Chondrocyte (in vitro differentiated cells): ENCODE results near the gene TECPR1. TPM values are rescaled to one million over a fixed set of nuclear protein-coding genes. Genes with fewer than 3 reads are reported as not detected.

Experiments used
- DNase-seq: peaks from one replicate; pipeline ENCODE4 v3.0.0; 2021; ENCODE audit warnings: mixed read lengths, low spot score
- H3K27ac Mint-ChIP-seq: one replicate; pipeline ENCODE4 v1.8.0; 2021; ENCODE audit warnings: mild to moderate bottlenecking, moderate library complexity, mixed read lengths; ENCODE audit not compliant: unreplicated experiment
- H3K27me3 Mint-ChIP-seq: 2 replicates; pipeline ENCODE4 v1.8.0; 2021; ENCODE audit warnings: low read depth, mixed read lengths
- H3K36me3 Mint-ChIP-seq: 2 replicates; pipeline ENCODE4 v1.8.0; 2021; ENCODE audit warnings: low read depth, mixed read lengths
- H3K4me1 Mint-ChIP-seq: 2 replicates; pipeline ENCODE4 v1.8.0; 2021; ENCODE audit warnings: low read depth, mild to moderate bottlenecking, mixed read lengths
- H3K4me3 Mint-ChIP-seq: one replicate; pipeline ENCODE4 v1.8.0; 2021; ENCODE audit warnings: mild to moderate bottlenecking, moderate library complexity, mixed read lengths; ENCODE audit not compliant: unreplicated experiment
- H3K9me3 Mint-ChIP-seq: 2 replicates; pipeline ENCODE4 v1.8.0; 2021; ENCODE audit warnings: low read depth, mixed read lengths
- total RNA-seq: library from RNA; stranded (reverse); gene quantifications from 3 replicates; pipeline ENCODE4 v1.2.1, GENCODE V29; 2021
- TF ChIP-seq, protein P1 (sequence below): fragments of 200-600 bp; sonication (generic); IDR thresholded peaks from 2 replicates; pipeline ENCODE4 v1.5.0; 2021; ENCODE audit warnings: antibody characterized with exemption, mild to moderate bottlenecking, moderate library complexity

The TECPR1 gene
- total RNA-seq, 1 donor from 2014 or later: 27.3 TPM

DNA sequence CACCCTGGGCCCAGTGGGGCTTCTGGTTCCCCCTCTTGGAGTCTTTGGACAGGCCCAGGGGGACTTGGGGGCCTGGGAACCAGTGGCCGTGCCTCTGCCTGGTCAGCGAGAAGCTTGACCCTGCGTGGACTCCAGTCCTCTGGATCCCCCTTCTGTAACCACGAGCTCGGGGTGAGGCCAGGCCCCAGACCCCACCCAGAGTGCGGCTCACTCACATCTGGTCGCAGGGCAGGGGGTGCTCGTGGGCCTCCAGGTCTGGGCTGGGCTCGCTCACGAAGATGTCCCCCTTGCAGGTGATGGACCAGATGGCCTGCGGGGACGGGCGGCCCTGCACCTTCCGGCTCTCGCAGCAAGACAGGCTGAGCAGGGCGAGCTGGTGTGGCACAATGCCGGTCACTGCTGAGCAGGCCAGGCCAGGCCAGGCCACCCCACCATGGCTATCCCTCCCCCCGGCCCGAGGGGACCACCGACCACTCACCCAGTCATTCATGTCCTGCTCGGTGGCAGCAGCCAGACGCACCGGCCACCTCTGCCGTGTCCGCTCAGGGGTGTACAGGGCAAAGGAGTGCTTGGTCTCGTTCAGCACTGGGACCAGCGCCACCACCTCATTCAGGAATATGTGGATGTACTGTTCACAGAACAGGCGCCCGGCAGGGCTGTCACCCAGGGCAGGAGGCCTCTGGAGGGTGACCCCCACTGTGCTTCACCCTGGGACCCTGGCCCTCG lies 21.1 kb downstream of the TECPR1 start:
- TF ChIP-seq, protein P1, sequence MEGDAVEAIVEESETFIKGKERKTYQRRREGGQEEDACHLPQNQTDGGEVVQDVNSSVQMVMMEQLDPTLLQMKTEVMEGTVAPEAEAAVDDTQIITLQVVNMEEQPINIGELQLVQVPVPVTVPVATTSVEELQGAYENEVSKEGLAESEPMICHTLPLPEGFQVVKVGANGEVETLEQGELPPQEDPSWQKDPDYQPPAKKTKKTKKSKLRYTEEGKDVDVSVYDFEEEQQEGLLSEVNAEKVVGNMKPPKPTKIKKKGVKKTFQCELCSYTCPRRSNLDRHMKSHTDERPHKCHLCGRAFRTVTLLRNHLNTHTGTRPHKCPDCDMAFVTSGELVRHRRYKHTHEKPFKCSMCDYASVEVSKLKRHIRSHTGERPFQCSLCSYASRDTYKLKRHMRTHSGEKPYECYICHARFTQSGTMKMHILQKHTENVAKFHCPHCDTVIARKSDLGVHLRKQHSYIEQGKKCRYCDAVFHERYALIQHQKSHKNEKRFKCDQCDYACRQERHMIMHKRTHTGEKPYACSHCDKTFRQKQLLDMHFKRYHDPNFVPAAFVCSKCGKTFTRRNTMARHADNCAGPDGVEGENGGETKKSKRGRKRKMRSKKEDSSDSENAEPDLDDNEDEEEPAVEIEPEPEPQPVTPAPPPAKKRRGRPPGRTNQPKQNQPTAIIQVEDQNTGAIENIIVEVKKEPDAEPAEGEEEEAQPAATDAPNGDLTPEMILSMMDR: no peak
- Mint-ChIP-seq H3K4me1 (peaks cover 4% of the 10 kb centered on the region), H3K27me3 (no peaks in the 10 kb centered on the region), H3K4me3 (no peak overlapping the region), H3K27ac (no peak overlapping the region), H3K9me3 (no peaks in the 10 kb centered on the region), H3K36me3 (peaks cover 8% of the 10 kb centered on the region)
- DNase-seq: no peak

GRCh38 chr7:98229991-98230745 lies 21.9 kb downstream of the TECPR1 start:
- TF ChIP-seq, protein P1: no peak
- Mint-ChIP-seq H3K9me3 (no peaks in the 10 kb centered on the region), H3K36me3 (peaks cover 9% of the 10 kb centered on the region), H3K27me3 (no peaks in the 10 kb centered on the region), H3K27ac (no peak overlapping the region), H3K4me3 (no peak overlapping the region), H3K4me1 (peaks cover 4% of the 10 kb centered on the region)
- no peak for DNase-seq

DNA sequence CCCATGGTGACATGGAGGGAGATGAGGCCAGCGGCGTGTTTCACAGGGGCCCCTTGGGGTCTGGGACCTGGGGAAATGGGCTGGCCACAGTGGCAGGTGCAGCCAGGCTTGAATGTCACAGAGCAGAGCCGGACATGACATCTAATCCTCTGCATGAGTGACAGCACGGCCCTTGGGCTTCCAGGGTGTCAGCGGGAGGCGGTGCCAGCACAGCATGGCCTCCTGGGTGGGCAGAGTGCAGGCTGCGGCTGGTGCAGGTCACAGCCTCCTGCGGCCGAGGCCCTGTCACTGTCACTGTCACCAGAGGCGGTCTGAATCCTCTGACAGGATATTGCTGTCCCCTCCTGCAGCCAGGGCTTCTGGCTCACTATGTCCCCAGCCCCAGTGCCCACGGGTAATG lies 22.6 kb downstream of the TECPR1 start:
- Mint-ChIP-seq H3K27me3 (no peaks in the 10 kb centered on the region), H3K4me1 (peaks cover 2% of the 10 kb centered on the region), H3K27ac (no peak overlapping the region), H3K4me3 (no peak overlapping the region), H3K9me3 (no peaks in the 10 kb centered on the region), H3K36me3 (peaks cover 7% of the 10 kb centered on the region)
- no peak for DNase-seq
- TF ChIP-seq, protein P1: no peak

DNA sequence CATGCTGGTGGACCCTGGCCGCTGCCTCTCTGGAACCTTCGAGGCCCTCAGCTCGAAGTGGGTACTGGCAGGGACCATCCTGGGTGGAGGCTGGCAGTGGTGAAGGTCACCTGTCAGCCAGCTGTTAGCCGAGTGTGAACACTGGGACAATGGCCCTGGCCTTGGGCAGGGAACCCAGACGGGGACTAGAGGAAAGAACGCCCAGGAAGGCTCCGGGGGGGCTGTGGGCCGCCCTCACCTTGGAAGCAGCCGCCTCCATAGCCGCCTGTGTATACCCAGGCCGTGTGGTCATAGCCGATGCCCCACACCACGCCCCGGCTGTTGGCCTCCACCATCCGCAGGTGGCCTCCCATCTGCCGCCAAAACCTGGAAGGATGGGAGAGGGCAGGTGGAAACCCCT lies 23.2 kb downstream of the TECPR1 start:
- no peak for DNase-seq

GRCh38 chr7:98227939-98228338 lies 24.1 kb downstream of the TECPR1 start:
- Mint-ChIP-seq H3K9me3 (no peaks in the 10 kb centered on the region), H3K27me3 (no peaks in the 10 kb centered on the region), H3K27ac (no peak overlapping the region), H3K4me3 (no peak overlapping the region), H3K4me1 (no peaks in the 10 kb centered on the region), H3K36me3 (peaks cover 7% of the 10 kb centered on the region)
- no peak for DNase-seq
- TF ChIP-seq, protein P1: no peak

More for the DNA sequence above, 23.2 kb downstream of the TECPR1 start:
- Mint-ChIP-seq H3K27ac (no peak overlapping the region), H3K36me3 (peaks cover 7% of the 10 kb centered on the region), H3K4me3 (no peak overlapping the region), H3K27me3 (no peaks in the 10 kb centered on the region), H3K9me3 (no peaks in the 10 kb centered on the region), H3K4me1 (no peaks in the 10 kb centered on the region)
- TF ChIP-seq, protein P1: no peak
